Thymus (tissue), 11 donors: ENCODE results near the gene FBXO33. TPM values are rescaled to one million over a fixed set of nuclear protein-coding genes. Genes with fewer than 3 reads are reported as not detected.

Source experiments
- DNase-seq, 9 donors: peaks; one replicate each; pipeline ENCODE4 v3.0.0-alpha.2; 2013; ENCODE audit warnings: low spot score in 9 of 9, low read depth in 6 of 9, missing footprints in 1 of 9
- H3K27ac ChIP-seq, 2 donors: one replicate each; pipeline ENCODE4 v1.5.1; 2013; ENCODE audit warnings: control low read depth in 1 of 2, low read depth in 1 of 2, low read length in 1 of 2, mild to moderate bottlenecking in 1 of 2, moderate library complexity in 1 of 2
- H3K27me3 ChIP-seq, 2 donors: one replicate each; pipeline ENCODE4 v1.5.1; 2013; ENCODE audit warnings: low read length in 1 of 2; ENCODE audit not compliant: control insufficient read depth in 2 of 2, insufficient read depth in 1 of 2
- H3K36me3 ChIP-seq, 2 donors: one replicate each; pipeline ENCODE4 v1.5.1; 2013; ENCODE audit warnings: low read length in 1 of 2, mild to moderate bottlenecking in 1 of 2, moderate library complexity in 1 of 2; ENCODE audit not compliant: control insufficient read depth in 2 of 2, insufficient read depth in 2 of 2
- H3K4me1 ChIP-seq, 2 donors: one replicate each; pipeline ENCODE4 v1.5.1; 2013; ENCODE audit warnings: low read length in 2 of 2; ENCODE audit not compliant: control insufficient read depth in 2 of 2, insufficient read depth in 2 of 2
- H3K4me3 ChIP-seq, 2 donors: one replicate each; pipeline ENCODE4 v1.5.1; 2013; ENCODE audit warnings: low read length in 2 of 2, control low read depth in 1 of 2, mild to moderate bottlenecking in 1 of 2
- H3K9me3 ChIP-seq, 2 donors: one replicate each; pipeline ENCODE4 v1.5.1; 2013; ENCODE audit warnings: low read length in 1 of 2, mild to moderate bottlenecking in 1 of 2; ENCODE audit not compliant: control insufficient read depth in 2 of 2, insufficient read depth in 1 of 2
- WGBS: extraction: QIAGEN DNeasy Blood & Tissue Kit; methylation state at CpG from one replicate; pipeline ENCODE4 v1.1.7; 2013; 5-methylcytosine and 5-hydroxymethylcytosine counted together
- polyA plus RNA-seq: library from polyadenylated mRNA; stranded (reverse); fragments of 200-250 nt; gene quantifications from one replicate; pipeline ENCODE4 v1.2.3, GENCODE V29; 2013
- total RNA-seq: library from RNA; stranded (reverse); fragments of 120-200 nt; gene quantifications from one replicate; pipeline ENCODE4 v1.2.4, GENCODE V29; 2013
- donor health status: healthy.

The FBXO33 gene
- total and polyA plus RNA-seq, 2 donors = 12.3 to 15.5 TPM

- H3K27me3 ChIP-seq = no peaks in the 10 kb centered on the region
- H3K4me3 ChIP-seq = no peak overlapping the region
- H3K36me3 ChIP-seq = no peaks in the 10 kb centered on the region
- no peaks in the 10 kb centered on the region for H3K9me3 ChIP-seq
- 69% methylated on average over 2 of the region's 2 CpGs for whole genome bisulfite sequencing
- no peak overlapping the region for H3K27ac ChIP-seq
- no peak for DNase-seq
- H3K4me1 ChIP-seq = no peaks in the 10 kb centered on the region
These were observed 22.8 kb upstream of the FBXO33 start for GRCh38 chr14:39454906-39455539.

GRCh38 chr14:39452680-39453079, 20.4 kb upstream of the FBXO33 start:
- H3K36me3 ChIP-seq = no peaks in the 10 kb centered on the region
- no peak for DNase-seq
- 95% methylated on average over 2 of the region's 2 CpGs for WGBS

GRCh38 chr14:39451811-39452210, 19.6 kb upstream of the FBXO33 start:
- WGBS = 95% methylated on average over 2 of the region's 2 CpGs
- Histone ChIP-seq H3K27me3 (no peaks in the 10 kb centered on the region), H3K36me3 (no peaks in the 10 kb centered on the region), H3K27ac (no peak overlapping the region), H3K9me3 (no peaks in the 10 kb centered on the region), H3K4me1 (no peaks in the 10 kb centered on the region), H3K4me3 (no peak overlapping the region)
- DNase-seq = no peak

More at GRCh38 chr14:39452680-39453079, 20.4 kb upstream of the FBXO33 start:
- Histone ChIP-seq H3K27me3 (no peaks in the 10 kb centered on the region), H3K4me3 (no peak overlapping the region), H3K9me3 (no peaks in the 10 kb centered on the region), H3K27ac (no peak overlapping the region), H3K4me1 (no peaks in the 10 kb centered on the region)

- no peaks in the 10 kb centered on the region for H3K36me3 ChIP-seq
- no peak for DNase-seq
- no peaks in the 10 kb centered on the region for H3K27me3 ChIP-seq
- 95% methylated on average over 4 of the region's 4 CpGs for WGBS
- no peak overlapping the region for H3K4me3 ChIP-seq
- H3K27ac ChIP-seq = no peak overlapping the region
- peaks cover 0 to 1% of the 10 kb centered on the region in 2 donors for H3K9me3 ChIP-seq
- no peaks in the 10 kb centered on the region for H3K4me1 ChIP-seq
These were observed 15.0 kb upstream of the FBXO33 start for GRCh38 chr14:39447175-39447661.

GRCh38 chr14:39446131-39446744, 14.0 kb upstream of the FBXO33 start:
- DNase-seq = no peak
- Histone ChIP-seq H3K36me3 (no peaks in the 10 kb centered on the region), H3K9me3 (peaks cover 0 to 11% of the 10 kb centered on the region in 2 donors), H3K4me3 (no peak overlapping the region), H3K27me3 (no peaks in the 10 kb centered on the region), H3K27ac (no peak overlapping the region), H3K4me1 (no peaks in the 10 kb centered on the region)
- 93% methylated on average over 1 of the region's 1 CpG for WGBS

GRCh38 chr14:39442293-39442692, 10.1 kb upstream of the FBXO33 start:
- no peaks in the 10 kb centered on the region for H3K4me1 ChIP-seq
- H3K4me3 ChIP-seq = no peak overlapping the region
- peaks cover 0 to 16% of the 10 kb centered on the region in 2 donors for H3K9me3 ChIP-seq
- no peak overlapping the region for H3K27ac ChIP-seq
- WGBS = 96% methylated on average over 14 of the region's 14 CpGs
- no peak for DNase-seq
- H3K36me3 ChIP-seq = no peaks in the 10 kb centered on the region
- H3K27me3 ChIP-seq = no peaks in the 10 kb centered on the region

GRCh38 chr14:39441805-39442204, 9.6 kb upstream of the FBXO33 start:
- H3K4me3 ChIP-seq = no peak overlapping the region
- 97% methylated on average over 6 of the region's 6 CpGs for WGBS
- DNase-seq = no peak

GRCh38 chr14:39440975-39441374, 8.7 kb upstream of the FBXO33 start:
- Histone ChIP-seq H3K4me1 (no peaks in the 10 kb centered on the region), H3K27ac (no peak overlapping the region), H3K27me3 (no peaks in the 10 kb centered on the region), H3K9me3 (peaks cover 0 to 16% of the 10 kb centered on the region in 2 donors), H3K36me3 (no peaks in the 10 kb centered on the region), H3K4me3 (no peak overlapping the region)
- DNase-seq = no peak
- WGBS = 98% methylated on average over 5 of the region's 5 CpGs

More at GRCh38 chr14:39441805-39442204, 9.6 kb upstream of the FBXO33 start:
- no peak overlapping the region for H3K27ac ChIP-seq
- H3K36me3 ChIP-seq = no peaks in the 10 kb centered on the region
- H3K9me3 ChIP-seq = peaks cover 0 to 16% of the 10 kb centered on the region in 2 donors
- no peaks in the 10 kb centered on the region for H3K4me1 ChIP-seq
- no peaks in the 10 kb centered on the region for H3K27me3 ChIP-seq

- 96% methylated on average over 6 of the region's 6 CpGs for WGBS
- no peak overlapping the region for H3K27ac ChIP-seq
- DNase-seq = no peak
- no peak overlapping the region for H3K4me3 ChIP-seq
- H3K36me3 ChIP-seq = no peaks in the 10 kb centered on the region
- peaks cover 0 to 2% of the 10 kb centered on the region in 2 donors for H3K9me3 ChIP-seq
- H3K27me3 ChIP-seq = no peaks in the 10 kb centered on the region
- peaks cover 3 to 10% of the 10 kb centered on the region in 2 donors for H3K4me1 ChIP-seq
These were observed 3.0 kb upstream of the FBXO33 start for GRCh38 chr14:39435241-39435640.
